Mesenchymal stem cell (in vitro differentiated cells and primary cell): Measurements from ENCODE around the gene ELOVL3.
"Not testable (repeated sequence)": the region's sequence is repeated elsewhere in the genome, so short reads cannot be mapped to it uniquely, and the experiment has no call there.

Experiments
- DNase-seq: peaks from one replicate; pipeline ENCODE4 v3.0.0-alpha.2; 2013
- H2AFZ ChIP-seq: one replicate; pipeline ENCODE4 v1.6.1; 2013; ENCODE audit warnings: low read depth, mild to moderate bottlenecking, control low read depth, inconsistent platforms, low read length, moderate library complexity
- H2AK5ac ChIP-seq: 2 replicates; pipeline ENCODE4 v1.6.1; 2013; ENCODE audit warnings: low read length, moderate library complexity, mild to moderate bottlenecking, inconsistent platforms; ENCODE audit not compliant: severe bottlenecking
- H2BK120ac ChIP-seq: one replicate; pipeline ENCODE4 v1.6.1; 2013; ENCODE audit warnings: low read depth, mild to moderate bottlenecking, inconsistent platforms, low read length, moderate library complexity
- H2BK12ac ChIP-seq, 2 experiments: one replicate each; pipeline ENCODE4 v1.6.1; 2013; ENCODE audit warnings: inconsistent platforms in 2 of 2, low read length in 2 of 2, mild to moderate bottlenecking in 2 of 2, moderate library complexity in 2 of 2, control low read depth in 1 of 2
- H2BK15ac ChIP-seq: one replicate; pipeline ENCODE4 v1.6.1; 2013; ENCODE audit warnings: mild to moderate bottlenecking, low read depth, inconsistent platforms; ENCODE audit not compliant: poor library complexity, severe bottlenecking
- H2BK5ac ChIP-seq: 2 replicates; pipeline ENCODE4 v1.6.1; 2013; ENCODE audit warnings: low read depth, mild to moderate bottlenecking, low read length, control low read depth, inconsistent platforms; ENCODE audit not compliant: poor library complexity, severe bottlenecking
- H3K14ac ChIP-seq, 2 experiments: one replicate each; pipeline ENCODE4 v1.6.1; 2013; ENCODE audit warnings: inconsistent platforms in 2 of 2, low read length in 2 of 2, control low read depth in 1 of 2, mild to moderate bottlenecking in 1 of 2, moderate library complexity in 1 of 2
- H3K18ac ChIP-seq, 2 experiments: one replicate each; pipeline ENCODE4 v1.6.1; 2013; ENCODE audit warnings: inconsistent platforms in 2 of 2, low read length in 2 of 2, control low read depth in 1 of 2, low read depth in 1 of 2, mild to moderate bottlenecking in 1 of 2
- H3K23ac ChIP-seq, 2 experiments: one replicate each; pipeline ENCODE4 v1.6.1; 2013; ENCODE audit warnings: inconsistent platforms in 2 of 2, low read length in 2 of 2, mild to moderate bottlenecking in 2 of 2, moderate library complexity in 2 of 2, control low read depth in 1 of 2
- H3K27ac ChIP-seq: 2 replicates; pipeline ENCODE4 v1.5.1; 2013; ENCODE audit warnings: mild to moderate bottlenecking, moderate library complexity, low read length, control low read depth, inconsistent platforms; ENCODE audit not compliant: poor library complexity, severe bottlenecking
- H3K27me3 ChIP-seq, 2 experiments: 2 replicates each; pipeline versions ENCODE4 v1.6.1 to v1.7.0; 2013; ENCODE audit warnings: low read length in 2 of 2, mild to moderate bottlenecking in 2 of 2, moderate library complexity in 2 of 2, control low read depth in 1 of 2, inconsistent platforms in 1 of 2; ENCODE audit not compliant: control insufficient read depth in 1 of 2, insufficient read depth in 1 of 2
- H3K36me3 ChIP-seq, 2 experiments: 2 replicates each; pipeline versions ENCODE4 v1.6.1 to v1.7.0; 2013; ENCODE audit warnings: low read length in 2 of 2, control low read depth in 1 of 2, inconsistent platforms in 1 of 2, low read depth in 1 of 2, mild to moderate bottlenecking in 1 of 2; ENCODE audit not compliant: insufficient read depth in 2 of 2, control insufficient read depth in 1 of 2
- H3K4ac ChIP-seq, 2 experiments: one replicate each; pipeline ENCODE4 v1.6.1; 2013; ENCODE audit warnings: inconsistent platforms in 2 of 2, low read length in 2 of 2, mild to moderate bottlenecking in 2 of 2, moderate library complexity in 2 of 2, control low read depth in 1 of 2, low read depth in 1 of 2
- H3K4me1 ChIP-seq: 2 replicates; pipeline ENCODE4 v1.6.1; 2013; ENCODE audit warnings: low read depth, low read length, control low read depth; ENCODE audit not compliant: control insufficient read depth, insufficient read depth
- H3K4me2 ChIP-seq: 2 replicates; pipeline ENCODE4 v1.6.1; 2013; ENCODE audit warnings: low read length, mild to moderate bottlenecking, inconsistent platforms; ENCODE audit not compliant: poor library complexity, severe bottlenecking
- H3K4me3 ChIP-seq, 2 experiments: 2 replicates each; pipeline versions ENCODE4 v1.5.1 to v1.7.0; 2013; ENCODE audit warnings: low read length in 2 of 2, mild to moderate bottlenecking in 2 of 2, control low read depth in 1 of 2, low read depth in 1 of 2; ENCODE audit not compliant: insufficient read depth in 1 of 2
- H3K79me1 ChIP-seq: replicated peaks from 2 replicates; pipeline ENCODE4 v1.6.1; 2013; ENCODE audit warnings: mild to moderate bottlenecking, control low read depth, low read length, inconsistent platforms; ENCODE audit not compliant: poor library complexity, severe bottlenecking
- H3K9ac ChIP-seq: 2 replicates; pipeline ENCODE4 v1.7.0; 2013; ENCODE audit warnings: mild to moderate bottlenecking, low read length, moderate library complexity
- H3K9me3 ChIP-seq: 2 replicates; pipeline ENCODE4 v1.7.0; 2013; ENCODE audit warnings: mild to moderate bottlenecking, low read length; ENCODE audit not compliant: control insufficient read depth
- H4K8ac ChIP-seq: one replicate; pipeline ENCODE4 v1.6.1; 2013; ENCODE audit warnings: inconsistent platforms, mild to moderate bottlenecking, low read length, moderate library complexity
- H4K91ac ChIP-seq: one replicate; pipeline ENCODE4 v1.6.1; 2013; ENCODE audit warnings: mild to moderate bottlenecking, low read length, inconsistent platforms
- WGBS: methylation state at CpG from one replicate; pipeline ENCODE4 v1.1.7; 2013; ENCODE audit warnings: mixed read lengths; 5-methylcytosine and 5-hydroxymethylcytosine counted together

ELOVL3 gene

DNA sequence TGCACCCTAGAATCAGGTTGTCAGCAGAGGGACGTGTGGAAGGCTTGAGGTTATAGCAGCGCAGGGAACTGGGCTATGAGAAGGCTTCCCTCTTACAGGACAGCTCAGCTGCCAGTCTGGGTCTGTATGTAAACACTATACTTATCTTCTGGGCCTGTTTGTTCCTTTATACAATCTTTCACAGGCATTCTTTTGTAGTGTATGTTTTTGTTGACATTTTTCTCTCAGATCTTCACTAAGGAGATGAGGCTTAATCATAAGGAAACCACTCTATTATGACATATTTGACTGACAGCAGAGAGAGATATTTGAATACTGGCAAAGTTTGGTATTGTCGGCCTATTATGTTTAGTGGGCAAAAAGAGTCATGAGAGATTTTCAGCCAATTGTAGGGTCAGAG, 20.2 kb downstream of the ELOVL3 start:
- peaks cover 0 to 16% of the 10 kb centered on the region in 2 experiments for H3K36me3 ChIP-seq
- peaks cover 10% of the 10 kb centered on the region for H3K4me1 ChIP-seq
- H3K4me3 ChIP-seq, result peak overlapping the region; percentile 16 to 99
- H3K27me3 ChIP-seq, result no peaks in the 10 kb centered on the region
- peak overlapping the region; percentile 2 for H3K27ac ChIP-seq
- H2AFZ ChIP-seq, result no peak overlapping the region
- H2BK5ac ChIP-seq, result no peak overlapping the region
- peaks cover 5% of the 10 kb centered on the region for H3K79me1 ChIP-seq
- peak; percentile 73 for DNase-seq
- H2BK12ac ChIP-seq, result no peak overlapping the region
- no peaks in the 10 kb centered on the region for H3K9me3 ChIP-seq
- H3K14ac ChIP-seq, result no peak overlapping the region
- WGBS, result 19% methylated on average over 3 of the region's 3 CpGs
- H3K23ac ChIP-seq, result no peak overlapping the region
- H3K18ac ChIP-seq, result no peak overlapping the region
- H3K9ac ChIP-seq, result peak overlapping the region; percentile 93
- H2BK120ac ChIP-seq, result no peak overlapping the region
- H3K4me2 ChIP-seq, result peak overlapping the region; percentile 45
- no peak overlapping the region for H4K91ac ChIP-seq
- no peak overlapping the region for H2AK5ac ChIP-seq
- no peak overlapping the region for H2BK15ac ChIP-seq
- H3K4ac ChIP-seq, result no peak overlapping the region
- no peak overlapping the region for H4K8ac ChIP-seq

GRCh38 chr10:102247734-102248133, 21.6 kb downstream of the ELOVL3 start:
- no peaks in the 10 kb centered on the region for H3K9me3 ChIP-seq
- no peak overlapping the region for H2AFZ ChIP-seq
- H3K36me3 ChIP-seq, result peaks cover 5 to 16% of the 10 kb centered on the region in 2 experiments
- peaks cover 5% of the 10 kb centered on the region for H3K79me1 ChIP-seq
- DNase-seq, result no peak
- H3K27me3 ChIP-seq, result no peaks in the 10 kb centered on the region
- H4K8ac ChIP-seq, result no peak overlapping the region
- H3K4ac ChIP-seq, result no peak overlapping the region
- H2BK15ac ChIP-seq, result no peak overlapping the region
- H2BK5ac ChIP-seq, result no peak overlapping the region
- H3K14ac ChIP-seq, result no peak overlapping the region
- H4K91ac ChIP-seq, result no peak overlapping the region
- peak overlapping the region; percentile 93 for H3K9ac ChIP-seq
- peak overlapping the region in 1 of 2 experiments; percentile 99 for H3K4me3 ChIP-seq
- peak overlapping the region; percentile 36 for H3K4me2 ChIP-seq
- peaks cover 4% of the 10 kb centered on the region for H3K4me1 ChIP-seq
- H3K18ac ChIP-seq, result no peak overlapping the region
- no peak overlapping the region for H2BK120ac ChIP-seq
- no peak overlapping the region for H3K23ac ChIP-seq
- H2BK12ac ChIP-seq, result no peak overlapping the region
- no peak overlapping the region for H3K27ac ChIP-seq
- H2AK5ac ChIP-seq, result no peak overlapping the region

- not testable (repeated sequence) for H2AK5ac ChIP-seq, H3K9me3 ChIP-seq, H3K9ac ChIP-seq, H3K23ac ChIP-seq, H3K27me3 ChIP-seq, H2BK12ac ChIP-seq, H3K4me3 ChIP-seq, H3K4ac ChIP-seq, H4K91ac ChIP-seq, H2BK5ac ChIP-seq, H3K4me2 ChIP-seq, H3K14ac ChIP-seq, H3K18ac ChIP-seq, H4K8ac ChIP-seq, H3K4me1 ChIP-seq, H3K79me1 ChIP-seq, H2AFZ ChIP-seq, H2BK120ac ChIP-seq, H2BK15ac ChIP-seq, H3K27ac ChIP-seq
- peaks cover 19% of the 10 kb centered on the region in 2 experiments for H3K36me3 ChIP-seq
- peak; percentile 32 for DNase-seq
- 91% methylated on average over 2 of the region's 3 CpGs for WGBS
Measured at GRCh38 chr10:102252508-102252907, 26.4 kb downstream of the ELOVL3 start.

GRCh38 chr10:102254426-102254825, 28.3 kb downstream of the ELOVL3 start:
- Histone ChIP-seq H3K4me1 (peaks cover 2% of the 10 kb centered on the region), H2BK120ac (no peak overlapping the region), H4K91ac (no peak overlapping the region), H3K4me2 (no peak overlapping the region), H3K36me3 (peaks cover 10 to 19% of the 10 kb centered on the region in 2 experiments), H3K79me1 (no peaks in the 10 kb centered on the region), H4K8ac (no peak overlapping the region), H2BK15ac (no peak overlapping the region), H2AFZ (no peak overlapping the region), H3K27ac (no peak overlapping the region), H3K4me3 (no peak overlapping the region), H3K23ac (no peak overlapping the region), H3K14ac (no peak overlapping the region), H3K9me3 (no peaks in the 10 kb centered on the region), H3K27me3 (no peaks in the 10 kb centered on the region), H3K18ac (no peak overlapping the region), H2AK5ac (no peak overlapping the region), H3K9ac (no peak overlapping the region), H2BK5ac (no peak overlapping the region), H2BK12ac (no peak overlapping the region), H3K4ac (no peak overlapping the region)
- DNase-seq, result no peak
- whole genome bisulfite sequencing, result 80% methylated on average over 1 of the region's 1 CpG
